Stomach (tissue), 4 donors: ENCODE results near the gene IQCB1.

Experiments
- EP300 ChIP-seq: sonication (generic); formaldehyde crosslinking; IDR thresholded peaks from one replicate; pipeline ENCODE4 v1.6.1; 2017; ENCODE audit warnings: antibody characterized with exemption
- POLR2A ChIP-seq, 4 donors: fragments of 450-650 bp; IDR thresholded peaks; one replicate each; pipeline ENCODE4 v1.6.1; 2016; ENCODE audit warnings: antibody characterized with exemption in 4 of 4, control low read depth in 2 of 4, mild to moderate bottlenecking in 1 of 4, moderate library complexity in 1 of 4
- TF ChIP-seq, protein P1 (sequence below), 7 experiments: fragments of 450-650 bp in 4 of 7; fragments of 200-600 bp in 3 of 7; sonication (generic) in 3 of 7; IDR thresholded peaks; one replicate each; pipeline ENCODE4 v1.5.1; 2016 to 2019; ENCODE audit warnings: antibody characterized with exemption in 7 of 7, control low read depth in 2 of 7, mild to moderate bottlenecking in 1 of 7

DNA sequence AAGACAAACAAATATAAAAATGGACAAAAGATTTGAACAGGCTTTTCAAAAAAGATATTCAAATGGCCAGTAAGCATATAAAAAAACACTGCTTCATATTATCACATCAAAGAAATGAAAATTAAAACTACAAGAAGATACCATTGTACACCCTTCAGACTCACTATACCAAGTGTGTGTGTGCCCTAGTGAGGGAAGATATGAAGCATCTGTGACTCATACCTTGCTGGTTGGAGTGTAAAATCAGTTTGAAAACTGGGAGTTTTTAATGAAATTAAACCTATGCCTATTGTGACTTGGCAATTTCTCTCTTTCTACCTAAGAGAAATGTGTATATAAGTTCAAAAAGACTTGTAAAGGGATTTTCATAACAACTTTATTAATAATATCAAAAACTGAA, 35.9 kb upstream of the IQCB1 start:
- TF ChIP-seq, protein P1, sequence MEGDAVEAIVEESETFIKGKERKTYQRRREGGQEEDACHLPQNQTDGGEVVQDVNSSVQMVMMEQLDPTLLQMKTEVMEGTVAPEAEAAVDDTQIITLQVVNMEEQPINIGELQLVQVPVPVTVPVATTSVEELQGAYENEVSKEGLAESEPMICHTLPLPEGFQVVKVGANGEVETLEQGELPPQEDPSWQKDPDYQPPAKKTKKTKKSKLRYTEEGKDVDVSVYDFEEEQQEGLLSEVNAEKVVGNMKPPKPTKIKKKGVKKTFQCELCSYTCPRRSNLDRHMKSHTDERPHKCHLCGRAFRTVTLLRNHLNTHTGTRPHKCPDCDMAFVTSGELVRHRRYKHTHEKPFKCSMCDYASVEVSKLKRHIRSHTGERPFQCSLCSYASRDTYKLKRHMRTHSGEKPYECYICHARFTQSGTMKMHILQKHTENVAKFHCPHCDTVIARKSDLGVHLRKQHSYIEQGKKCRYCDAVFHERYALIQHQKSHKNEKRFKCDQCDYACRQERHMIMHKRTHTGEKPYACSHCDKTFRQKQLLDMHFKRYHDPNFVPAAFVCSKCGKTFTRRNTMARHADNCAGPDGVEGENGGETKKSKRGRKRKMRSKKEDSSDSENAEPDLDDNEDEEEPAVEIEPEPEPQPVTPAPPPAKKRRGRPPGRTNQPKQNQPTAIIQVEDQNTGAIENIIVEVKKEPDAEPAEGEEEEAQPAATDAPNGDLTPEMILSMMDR (IDR thresholded peaks at IDR 0.05) = no peak
- no peak for TF ChIP-seq EP300
- TF ChIP-seq POLR2A (IDR thresholded peaks at IDR 0.05) = no peak
